HUES64 (cell line): ENCODE measurements around the gene SEPTIN5.
A peak's percentile ranks its signal among the peaks of the same experiment; 100 is the strongest.

Experiments used
- H3K27ac ChIP-seq: 2 replicates; pipeline ENCODE4 v1.7.0; 2013; ENCODE audit warnings: low read depth, low read length, inconsistent platforms
- H3K27me3 ChIP-seq: 2 replicates; pipeline ENCODE4 v1.6.1; 2013; ENCODE audit warnings: mild to moderate bottlenecking, low read length; ENCODE audit not compliant: insufficient read depth
- H3K36me3 ChIP-seq: 2 replicates; pipeline ENCODE4 v1.6.1; 2013; ENCODE audit warnings: mild to moderate bottlenecking, low read length; ENCODE audit not compliant: insufficient read depth
- H3K4me1 ChIP-seq: 2 replicates; pipeline ENCODE4 v1.6.1; 2013; ENCODE audit warnings: mild to moderate bottlenecking, low read length, moderate library complexity; ENCODE audit not compliant: insufficient read depth
- H3K4me3 ChIP-seq: 2 replicates; pipeline ENCODE4 v1.5.1; 2013; ENCODE audit warnings: mild to moderate bottlenecking, low read length, moderate library complexity
- H3K9ac ChIP-seq: 2 replicates; pipeline ENCODE4 v1.6.1; 2013; ENCODE audit warnings: mild to moderate bottlenecking, low read depth, low read length
- H3K9me3 ChIP-seq: 2 replicates; pipeline ENCODE4 v1.6.1; 2013; ENCODE audit warnings: low read depth, low read length; ENCODE audit not compliant: insufficient read depth
- WGBS: fragments of 150-250, 120-280 bp; methylation state at CpG from one replicate; pipeline ENCODE4 v1.1.7; 2013; ENCODE audit warnings: missing lambda C conversion rate; 5-methylcytosine and 5-hydroxymethylcytosine counted together

Gene SEPTIN5

DNA sequence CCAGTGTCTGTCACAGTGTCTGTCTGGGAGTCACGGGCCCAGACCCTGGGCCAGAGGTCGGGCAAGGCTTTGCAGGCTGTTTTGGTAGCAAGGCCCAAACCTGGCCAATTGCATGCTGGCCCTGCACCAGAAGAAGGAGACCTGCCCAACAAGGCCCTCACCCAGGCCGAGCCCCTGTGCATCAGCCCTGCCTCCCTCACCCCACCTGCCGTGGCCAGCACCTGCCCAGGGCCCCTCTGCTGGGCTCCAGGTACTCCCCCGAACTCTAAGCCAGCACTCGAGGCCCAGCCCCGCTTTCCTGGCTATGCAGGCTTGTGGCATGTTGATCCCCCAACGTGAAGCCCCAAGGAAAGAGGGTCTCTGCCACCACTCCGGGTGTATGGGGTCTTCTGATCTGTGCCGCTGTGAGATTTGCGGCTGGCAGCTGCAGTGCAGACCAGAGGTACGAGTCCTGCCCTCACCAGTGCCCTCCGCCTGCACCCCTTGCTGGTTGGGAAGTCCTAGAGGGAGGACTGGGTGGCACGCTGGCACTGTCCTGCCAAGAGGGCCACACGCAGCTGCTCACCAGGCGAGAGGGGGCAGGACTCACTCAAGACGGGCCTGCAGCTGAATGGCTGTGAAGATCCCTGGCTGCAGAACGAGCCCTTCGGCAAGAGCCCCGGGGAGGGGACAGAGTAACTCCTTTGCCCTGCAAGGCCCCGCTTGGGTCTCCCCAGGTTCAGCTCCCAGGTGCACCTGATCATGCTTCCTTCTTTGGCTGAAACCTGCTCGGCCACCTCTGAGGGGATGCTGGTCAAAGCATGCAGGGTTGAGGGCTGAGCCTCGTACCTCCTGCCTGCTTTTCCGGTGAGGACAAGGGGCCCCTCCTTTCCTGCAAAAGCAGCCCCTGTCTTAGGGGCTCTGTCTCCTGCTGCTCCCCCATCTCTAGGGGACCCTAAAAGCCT is 6.7 kb upstream of the SEPTIN5 start:
- Histone ChIP-seq H3K9ac (no peak overlapping the region), H3K4me1 (peaks cover 13% of the 10 kb centered on the region), H3K27me3 (peaks cover 31% of the 10 kb centered on the region), H3K36me3 (no peaks in the 10 kb centered on the region), H3K4me3 (no peak overlapping the region), H3K9me3 (no peaks in the 10 kb centered on the region), H3K27ac (no peak overlapping the region)
- 88% methylated on average over 24 of the region's 24 CpGs for WGBS

DNA sequence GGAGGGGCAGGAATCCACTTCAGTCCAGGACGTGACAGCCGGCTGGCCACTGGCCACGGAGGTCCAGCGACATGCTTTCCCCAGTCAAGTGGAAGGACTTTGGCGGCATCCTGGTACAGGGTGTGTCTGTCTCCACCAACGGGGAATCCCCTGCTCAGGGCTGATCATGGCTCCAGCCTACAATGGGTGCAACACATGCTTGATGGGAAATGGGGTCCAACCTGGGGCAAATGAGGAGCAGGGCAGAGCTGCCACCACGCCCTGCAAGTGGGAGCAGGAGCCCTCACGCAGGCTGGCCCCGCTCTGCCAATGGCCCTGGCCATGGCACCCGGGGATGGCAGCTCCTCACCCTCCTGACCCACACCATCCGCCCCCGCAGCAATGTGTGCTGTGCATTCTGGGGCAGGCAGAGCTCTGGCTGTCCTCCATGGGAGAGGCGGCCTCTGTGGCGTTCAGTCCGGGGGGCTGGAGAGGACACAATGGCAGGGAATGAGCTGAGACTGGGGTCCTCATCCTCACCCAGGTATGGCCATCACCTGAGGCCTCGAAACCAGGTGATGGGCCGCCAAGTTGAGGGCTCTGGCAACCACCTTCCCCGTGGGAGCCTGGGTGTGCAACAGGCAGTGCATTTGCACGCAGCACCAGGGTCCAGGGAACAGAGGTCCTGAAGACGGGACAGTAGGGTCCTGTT is 5.8 kb upstream of the SEPTIN5 start:
- Histone ChIP-seq H3K9ac (no peak overlapping the region), H3K4me3 (no peak overlapping the region), H3K4me1 (peaks cover 13% of the 10 kb centered on the region), H3K27me3 (peaks cover 40% of the 10 kb centered on the region), H3K27ac (no peak overlapping the region), H3K36me3 (no peaks in the 10 kb centered on the region), H3K9me3 (no peaks in the 10 kb centered on the region)
- 93% methylated on average over 20 of the region's 20 CpGs for WGBS

DNA sequence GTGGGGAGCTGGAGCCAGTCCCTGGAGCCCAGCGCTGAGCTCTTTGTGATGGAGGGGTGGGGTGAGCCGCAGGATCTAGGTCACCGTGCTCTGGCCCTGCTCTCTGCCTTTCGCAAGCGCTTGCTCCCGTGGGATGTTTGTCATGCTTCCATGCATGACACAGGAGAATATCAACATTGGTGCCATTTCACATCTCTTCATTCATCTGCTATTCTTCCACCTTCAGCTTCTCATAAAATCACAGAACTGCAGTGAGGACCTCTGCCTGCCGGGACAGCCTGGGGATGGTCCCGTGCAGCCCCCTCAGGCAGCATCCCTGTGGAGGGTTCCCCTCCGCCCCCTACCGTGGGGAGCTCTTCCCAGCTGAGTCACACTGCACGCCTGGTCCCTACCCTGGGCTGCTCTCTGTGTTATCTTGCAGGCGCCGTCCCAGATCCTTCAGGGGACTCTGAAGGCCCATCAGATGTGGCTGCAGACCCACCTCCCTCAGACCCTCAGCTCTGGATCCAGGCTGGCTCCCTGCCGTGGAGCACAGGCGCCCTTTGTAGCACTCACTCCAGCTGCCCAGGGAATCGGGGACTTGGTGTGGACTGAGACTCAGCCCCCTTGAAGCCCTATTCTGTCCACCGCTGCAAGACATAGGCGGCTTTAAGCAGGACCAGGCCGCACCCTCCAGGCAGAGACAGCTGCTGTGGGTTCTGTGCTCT is 5.1 kb upstream of the SEPTIN5 start:
- Histone ChIP-seq H3K9me3 (no peaks in the 10 kb centered on the region), H3K27ac (no peak overlapping the region)
- 80% methylated on average over 19 of the region's 19 CpGs for WGBS

DNA sequence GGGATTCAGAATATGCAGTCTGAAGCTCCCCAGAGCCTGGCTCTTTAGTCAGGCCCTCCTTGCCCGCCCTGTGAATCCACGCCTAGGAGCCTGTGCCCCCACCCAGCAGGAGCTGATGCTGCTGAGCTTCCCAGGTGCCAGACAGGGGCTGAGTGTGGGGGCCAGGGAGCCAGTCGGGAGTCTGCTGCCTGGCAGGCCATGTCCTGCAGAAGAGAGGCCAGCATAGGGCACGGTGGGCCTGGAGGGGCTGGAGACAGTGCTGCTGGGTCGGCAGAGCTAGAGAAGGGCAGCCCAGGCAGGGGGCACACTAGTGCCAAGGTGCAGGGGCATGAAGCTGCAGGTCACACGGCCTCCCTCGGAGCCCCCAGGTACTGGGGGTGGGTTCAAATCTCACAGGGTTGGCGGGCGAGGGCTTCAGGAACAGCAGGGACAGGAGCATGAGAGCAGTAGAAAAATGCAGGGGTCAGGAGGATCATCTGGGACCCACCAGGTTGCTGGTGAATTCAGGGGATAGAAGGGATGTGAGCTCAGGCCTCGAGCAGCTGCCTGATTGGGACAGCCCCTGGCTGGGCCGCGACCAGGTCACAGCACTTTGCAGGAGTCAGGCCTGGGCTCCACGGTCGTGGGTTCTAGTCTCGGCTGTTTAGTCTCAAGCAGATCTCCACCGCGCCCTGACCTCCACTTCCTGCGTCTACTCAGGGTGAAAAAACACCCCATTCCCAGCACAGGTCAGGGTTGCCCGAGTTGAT is 4.1 kb upstream of the SEPTIN5 start:
- H3K27me3 ChIP-seq = peaks cover 50% of the 10 kb centered on the region

More for the DNA sequence above, 5.1 kb upstream of the SEPTIN5 start:
- Histone ChIP-seq H3K27me3 (peaks cover 46% of the 10 kb centered on the region), H3K9ac (no peak overlapping the region), H3K4me3 (no peak overlapping the region), H3K4me1 (peaks cover 13% of the 10 kb centered on the region), H3K36me3 (no peaks in the 10 kb centered on the region)

DNA sequence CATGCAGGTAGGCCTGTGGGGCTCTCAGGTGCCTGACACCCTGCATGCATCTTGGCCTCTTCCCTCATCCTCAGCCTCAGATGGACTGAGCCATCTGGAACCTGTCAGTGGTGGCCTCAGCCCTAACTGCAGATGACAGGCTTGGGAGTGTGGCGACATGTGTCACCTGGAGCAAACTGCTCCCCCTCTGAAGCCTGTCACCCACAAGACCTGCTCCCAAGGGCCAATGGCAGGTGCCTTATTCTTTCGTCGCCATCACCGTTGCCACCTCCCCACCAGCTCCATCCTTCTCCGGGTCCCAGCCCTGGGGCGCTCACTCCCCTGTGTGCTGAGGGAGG is 3.6 kb upstream of the SEPTIN5 start:
- no peaks in the 10 kb centered on the region for H3K9me3 ChIP-seq
- H3K27ac ChIP-seq = no peak overlapping the region
- no peak overlapping the region for H3K4me3 ChIP-seq
- peaks cover 55% of the 10 kb centered on the region for H3K27me3 ChIP-seq
- no peak overlapping the region for H3K9ac ChIP-seq
- H3K36me3 ChIP-seq = no peaks in the 10 kb centered on the region
- 91% methylated on average over 6 of the region's 6 CpGs for WGBS
- H3K4me1 ChIP-seq = peaks cover 1% of the 10 kb centered on the region

More for the DNA sequence above, 4.1 kb upstream of the SEPTIN5 start:
- Histone ChIP-seq H3K36me3 (no peaks in the 10 kb centered on the region), H3K27ac (no peak overlapping the region), H3K4me3 (no peak overlapping the region), H3K9me3 (no peaks in the 10 kb centered on the region), H3K9ac (no peak overlapping the region), H3K4me1 (peaks cover 5% of the 10 kb centered on the region)
- WGBS = 90% methylated on average over 19 of the region's 19 CpGs

DNA sequence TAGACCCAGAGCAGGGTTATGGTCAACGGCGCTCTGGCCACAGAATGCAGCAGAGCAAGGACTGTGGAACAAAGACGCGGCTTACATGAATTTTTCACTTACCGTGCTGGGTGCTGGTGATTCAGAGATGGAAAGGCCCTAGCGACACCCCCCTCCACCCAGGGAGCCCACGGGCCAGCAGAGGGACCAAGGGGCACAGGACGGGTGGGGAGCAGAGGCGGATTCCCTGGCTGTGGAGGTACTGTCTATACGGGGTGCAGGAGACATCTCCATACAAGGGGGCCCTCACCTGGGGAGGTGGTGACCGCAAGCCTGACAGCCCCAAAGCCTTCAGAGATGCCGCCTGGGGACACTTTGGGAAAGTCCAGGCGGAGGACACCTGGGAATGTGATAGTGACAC is 1.1 kb upstream of the SEPTIN5 start:
- 92% methylated on average over 13 of the region's 13 CpGs for WGBS
- no peak overlapping the region for H3K4me3 ChIP-seq
- H3K27me3 ChIP-seq = peaks cover 68% of the 10 kb centered on the region
- H3K27ac ChIP-seq = no peak overlapping the region
- H3K36me3 ChIP-seq = no peaks in the 10 kb centered on the region
- H3K4me1 ChIP-seq = no peaks in the 10 kb centered on the region; the same call in 1 of the 2 replicates
- no peaks in the 10 kb centered on the region for H3K9me3 ChIP-seq
- no peak overlapping the region for H3K9ac ChIP-seq

DNA sequence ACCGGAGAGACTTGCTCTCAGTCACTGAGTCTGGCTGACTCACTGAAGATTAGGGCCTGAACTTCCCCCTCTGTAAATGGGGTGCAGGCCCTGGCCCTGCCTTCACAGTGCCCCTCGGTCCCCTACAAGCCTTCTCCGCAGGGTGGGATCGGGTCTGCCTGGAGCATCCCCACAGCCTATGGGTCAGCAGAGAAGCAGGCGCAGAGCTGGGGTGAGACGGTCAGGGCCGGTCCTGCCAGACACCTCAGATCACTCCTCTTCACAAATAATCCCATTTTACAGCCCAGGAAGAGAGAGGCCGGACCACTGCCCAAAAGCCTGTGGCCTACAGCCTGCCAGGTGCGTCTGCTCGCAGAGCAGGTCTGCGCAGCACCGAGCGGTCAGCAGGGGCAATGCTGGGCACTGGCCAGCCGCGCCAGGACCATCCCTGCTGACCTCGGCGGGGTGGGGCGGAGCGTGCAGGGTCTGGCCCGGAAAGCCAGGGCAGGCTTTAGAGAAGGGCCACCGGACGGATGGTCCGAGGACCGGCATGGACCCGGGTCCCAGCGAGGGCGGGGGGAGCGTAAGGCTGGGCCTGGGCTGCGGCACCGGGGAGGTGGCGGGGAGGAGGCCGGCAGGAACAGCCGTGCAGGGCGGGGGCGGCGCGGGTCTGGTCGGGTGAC is 522 bp upstream of the SEPTIN5 start:
- H3K27ac ChIP-seq = no peak overlapping the region
- no peaks in the 10 kb centered on the region for H3K9me3 ChIP-seq
- peaks cover 72% of the 10 kb centered on the region for H3K27me3 ChIP-seq
- H3K36me3 ChIP-seq = no peaks in the 10 kb centered on the region
- peak overlapping the region; percentile 47 for H3K4me3 ChIP-seq
- H3K9ac ChIP-seq = no peak overlapping the region
- no peaks in the 10 kb centered on the region; the same call in 1 of the 2 replicates for H3K4me1 ChIP-seq
- WGBS = 33% methylated on average over 38 of the region's 38 CpGs

DNA sequence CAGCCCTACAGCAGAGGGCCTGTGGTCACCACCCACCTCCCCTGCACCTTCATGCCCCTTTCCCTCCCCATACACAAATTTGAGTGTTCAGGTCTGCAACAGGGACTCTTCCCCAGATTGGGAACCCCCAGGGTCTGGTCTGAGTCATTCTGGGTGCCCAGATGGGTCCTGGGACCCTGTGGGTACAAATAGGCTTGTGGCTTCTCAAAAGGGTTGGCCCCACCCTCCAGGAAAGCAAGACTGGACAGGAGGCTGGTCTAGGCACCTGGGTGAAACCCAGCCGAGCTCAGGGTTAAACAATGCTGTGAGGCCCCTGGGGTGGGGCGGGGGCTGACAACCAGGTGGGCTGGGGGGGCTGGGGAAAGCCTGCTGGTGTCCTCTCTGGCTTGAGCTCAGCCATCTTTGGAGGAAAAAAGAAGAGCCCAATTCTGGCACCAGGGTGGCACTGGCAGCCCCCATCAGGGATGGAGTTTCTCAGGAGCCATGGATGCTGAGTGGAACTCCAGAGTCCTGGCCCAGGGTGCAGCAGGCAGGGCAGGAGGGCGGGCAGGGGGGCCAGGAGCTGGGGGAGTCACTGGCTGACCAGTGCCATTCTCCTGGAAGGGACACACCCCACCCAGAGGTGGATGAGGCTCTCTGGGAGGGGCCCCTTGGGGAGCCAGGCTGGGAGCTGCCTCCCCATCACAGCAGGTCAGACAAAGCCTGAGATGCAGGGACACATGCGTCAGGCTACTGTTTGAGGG is 1.1 kb downstream of the SEPTIN5 start:
- H3K27me3 ChIP-seq = peaks cover 81% of the 10 kb centered on the region
- H3K36me3 ChIP-seq = no peaks in the 10 kb centered on the region
- no peak overlapping the region for H3K27ac ChIP-seq
- no peak overlapping the region for H3K9ac ChIP-seq
- 83% methylated on average over 4 of the region's 4 CpGs for whole genome bisulfite sequencing
- peak overlapping the region; percentile 45 for H3K4me3 ChIP-seq
- no peaks in the 10 kb centered on the region; the same call in 1 of the 2 replicates for H3K4me1 ChIP-seq
- no peaks in the 10 kb centered on the region for H3K9me3 ChIP-seq

DNA sequence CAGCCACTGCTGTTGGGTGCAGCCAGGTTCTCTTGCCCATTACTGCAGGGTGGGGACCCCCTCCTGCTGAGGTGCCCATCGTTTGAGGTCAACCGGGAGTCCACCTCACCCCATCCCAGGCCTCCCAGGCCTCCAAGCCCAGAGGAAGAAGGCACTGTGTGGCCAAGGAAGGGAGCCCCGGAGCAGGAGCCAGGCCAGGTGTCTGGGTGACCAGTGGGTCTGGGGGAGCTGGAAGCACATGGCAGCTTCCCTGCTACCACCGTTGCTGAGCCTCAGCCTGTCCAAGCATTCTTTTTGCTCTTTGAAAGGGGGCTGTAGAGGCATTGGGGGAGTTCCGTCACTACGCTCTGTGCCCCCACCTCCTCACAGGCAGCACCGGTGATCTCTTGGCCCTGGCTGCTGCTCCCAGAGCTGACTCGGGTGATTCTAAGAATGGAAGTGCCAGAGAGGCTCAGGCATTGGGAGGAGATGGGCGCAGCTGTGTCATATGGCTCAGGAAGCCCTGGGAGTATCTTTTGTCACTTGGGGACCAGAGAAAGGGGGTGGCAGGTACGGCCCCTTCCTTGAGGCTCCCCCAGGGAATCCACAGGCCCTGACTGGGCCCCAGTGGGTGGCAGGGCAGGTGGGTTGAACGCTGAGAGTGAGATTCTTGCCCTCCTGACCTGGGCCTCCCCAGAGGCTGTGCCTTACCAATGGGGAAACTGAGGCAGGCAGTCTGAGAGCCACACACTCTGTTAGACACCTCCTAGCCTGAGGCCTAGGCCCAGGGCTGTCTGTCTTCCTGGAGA is 1.9 kb downstream of the SEPTIN5 start:
- Histone ChIP-seq H3K4me1 (no peaks in the 10 kb centered on the region; the same call in 1 of the 2 replicates), H3K27me3 (peaks cover 90% of the 10 kb centered on the region), H3K36me3 (no peaks in the 10 kb centered on the region), H3K27ac (no peak overlapping the region), H3K4me3 (no peak overlapping the region), H3K9me3 (no peaks in the 10 kb centered on the region), H3K9ac (no peak overlapping the region)
- 86% methylated on average over 11 of the region's 11 CpGs for WGBS
